B cell (primary cell): ENCODE measurements around the gene TXNDC2. TPM values are rescaled to one million over a fixed set of nuclear protein-coding genes. Genes with fewer than 3 reads are reported as not detected.

Experiments used
- ATAC-seq: fragments of 200-7000 bp; cut with Tn5 transposase; one replicate; pipeline ENCODE4 v1.10.0; 2021; ENCODE audit warnings: low read depth, mild to moderate bottlenecking, moderate number of reproducible peaks, moderate library complexity
- CTCF ChIA-PET: fragments of 350-600 bp; sonication (Branson Sonifier 250); formaldehyde crosslinking; loops from one replicate; lab custom pipeline; 2021; ENCODE audit warnings: antibody characterized with exemption, inconsistent platforms; lab: Charles Lee
- POLR2A ChIA-PET: fragments of 350-600 bp; sonication (Branson Sonifier 250); formaldehyde crosslinking; loops from one replicate; lab custom pipeline; 2021; ENCODE audit warnings: antibody characterized with exemption; lab: Charles Lee
- DNase-seq: peaks from one replicate; pipeline ENCODE4 v3.0.0; 2013
- H2AFZ ChIP-seq: 2 replicates; pipeline ENCODE4 v1.6.1; 2012; ENCODE audit warnings: mild to moderate bottlenecking, low read depth, low read length; ENCODE audit not compliant: insufficient read depth, poor library complexity, severe bottlenecking
- H3K27ac ChIP-seq, 2 donors: 1 replicate in 1 of 2; 2 replicates in 1 of 2; pipeline ENCODE4 v1.5.1; 2012 to 2013; ENCODE audit warnings: low read length in 2 of 2, mild to moderate bottlenecking in 2 of 2, moderate library complexity in 1 of 2
- H3K27me3 ChIP-seq, 4 experiments: fragments of 200-600 bp in 1 of 4; sonication (generic) in 1 of 4; replicated peaks in 1 of 4; 1 replicate in 2 of 4; 2 replicates in 2 of 4; pipeline versions ENCODE4 v1.6.1 to v1.7.0; 2013 to 2016; ENCODE audit warnings: low read length in 3 of 4, mild to moderate bottlenecking in 2 of 4, mixed read lengths in 1 of 4, moderate library complexity in 1 of 4; ENCODE audit not compliant: insufficient read depth in 4 of 4, control insufficient read depth in 3 of 4; ENCODE audit errors: control extremely low read depth in 1 of 4
- H3K36me3 ChIP-seq, 2 experiments: replicated peaks in 1 of 2; 1 replicate in 1 of 2; 2 replicates in 1 of 2; pipeline versions ENCODE4 v1.6.1 to v1.7.1; 2013; ENCODE audit warnings: low read length in 1 of 2; ENCODE audit not compliant: insufficient read depth in 2 of 2, control insufficient read depth in 1 of 2; ENCODE audit errors: control extremely low read depth in 1 of 2, extremely low read depth in 1 of 2
- H3K4me1 ChIP-seq, 2 donors: fragments of 200-600 bp in 1 of 2; sonication (generic) in 1 of 2; 1 replicate in 1 of 2; 2 replicates in 1 of 2; pipeline versions ENCODE4 v1.5.1 to v1.6.1; 2013 to 2017; ENCODE audit warnings: low read length in 2 of 2; ENCODE audit not compliant: control insufficient read depth in 2 of 2, insufficient read depth in 2 of 2
- H3K4me2 ChIP-seq: replicated peaks from 2 replicates; pipeline ENCODE3; 2012; ENCODE audit warnings: mild to moderate bottlenecking, low read depth, low read length; ENCODE audit not compliant: poor library complexity, severe bottlenecking
- H3K4me3 ChIP-seq, 5 experiments: fragments of 200-600 bp in 1 of 5; sonication (generic) in 1 of 5; 1 replicate in 3 of 5; 2 replicates in 2 of 5; pipeline versions ENCODE4 v1.5.1 to v1.7.0; 2011 to 2016; ENCODE audit warnings: low read length in 4 of 5, mild to moderate bottlenecking in 4 of 5, low read depth in 2 of 5, control low read depth in 1 of 5, moderate library complexity in 1 of 5; ENCODE audit not compliant: insufficient read depth in 1 of 5; ENCODE audit errors: control extremely low read depth in 1 of 5, extremely low read depth in 1 of 5
- H3K79me2 ChIP-seq: fragments of 200-600 bp; sonication (generic); one replicate; pipeline ENCODE4 v1.6.0; 2016; ENCODE audit warnings: low read length; ENCODE audit not compliant: control insufficient read depth, insufficient read depth
- H3K9ac ChIP-seq: fragments of 200-600 bp; sonication (generic); 2 replicates; pipeline ENCODE4 v1.6.1; 2017; ENCODE audit warnings: mild to moderate bottlenecking, low read length, moderate library complexity
- H3K9me3 ChIP-seq, 3 donors: one replicate each; pipeline versions ENCODE4 v1.6.1 to v1.7.1; 2013; ENCODE audit warnings: low read length in 2 of 3; ENCODE audit not compliant: control insufficient read depth in 2 of 3, insufficient read depth in 1 of 3; ENCODE audit errors: control extremely low read depth in 1 of 3
- H4K20me1 ChIP-seq: 2 replicates; pipeline ENCODE4 v1.6.0; 2012; ENCODE audit warnings: mild to moderate bottlenecking, low read length; ENCODE audit not compliant: insufficient read depth, control insufficient read depth, poor library complexity, severe bottlenecking
- H3K27ac Mint-ChIP-seq: one replicate; pipeline ENCODE4 v1.8.0; 2021; ENCODE audit warnings: mixed read lengths
- H3K27me3 Mint-ChIP-seq: one replicate; pipeline ENCODE4 v1.8.0; 2021; ENCODE audit warnings: mixed read lengths
- H3K4me1 Mint-ChIP-seq: one replicate; pipeline ENCODE4 v1.8.0; 2021; ENCODE audit warnings: mixed read lengths
- H3K4me3 Mint-ChIP-seq: one replicate; pipeline ENCODE4 v1.8.0; 2021; ENCODE audit warnings: mixed read lengths
- H3K9me3 Mint-ChIP-seq: one replicate; pipeline ENCODE4 v1.8.0; 2022; ENCODE audit warnings: mixed read lengths; ENCODE audit not compliant: insufficient read depth
- EZH2 ChIP-seq: IDR thresholded peaks from 2 replicates; pipeline ENCODE4 v1.6.1; 2012; ENCODE audit warnings: borderline replicate concordance, low read depth, mild to moderate bottlenecking, moderate library complexity, low read length; ENCODE audit not compliant: insufficient read depth, poor library complexity, severe bottlenecking
- WGBS: methylation state at CpG from one replicate; pipeline ENCODE4 v1.1.5; 2013; ENCODE audit warnings: missing lambda C conversion rate; ENCODE audit not compliant: insufficient coverage; 5-methylcytosine and 5-hydroxymethylcytosine counted together
- intact Hi-C: fragments of 100-400 bp; cut with micrococcal nuclease; formaldehyde crosslinking; loops from one replicate; pipeline ENCODE4 v1.10.0; 2022
- polyA plus RNA-seq: library from polyadenylated mRNA; depleted of rRNA; stranded (reverse); fragments of >200 nt; gene quantifications from 2 replicates; pipeline ENCODE4 v1.2.3, GENCODE V29; 2012
- total RNA-seq, 2 donors: library from RNA; stranded (reverse); fragments of 120-200 nt in 1 of 2; gene quantifications; 1 replicate in 1 of 2; 2 replicates in 1 of 2; pipeline versions ENCODE4 v1.2.3 to v1.2.4, GENCODE V29; 2013 to 2022
- TF ChIP-seq, protein P1 (sequence below): fragments of 200-600 bp; IDR thresholded peaks from one replicate; pipeline ENCODE4 v1.8.0; 2022; ENCODE audit warnings: antibody characterized with exemption, mild to moderate bottlenecking

Gene TXNDC2
- total and polyA plus RNA-seq, 2 donors (not counting 1 experiment from before 2014, with no cell fraction given): 0.07 to 0.22 TPM

DNA sequence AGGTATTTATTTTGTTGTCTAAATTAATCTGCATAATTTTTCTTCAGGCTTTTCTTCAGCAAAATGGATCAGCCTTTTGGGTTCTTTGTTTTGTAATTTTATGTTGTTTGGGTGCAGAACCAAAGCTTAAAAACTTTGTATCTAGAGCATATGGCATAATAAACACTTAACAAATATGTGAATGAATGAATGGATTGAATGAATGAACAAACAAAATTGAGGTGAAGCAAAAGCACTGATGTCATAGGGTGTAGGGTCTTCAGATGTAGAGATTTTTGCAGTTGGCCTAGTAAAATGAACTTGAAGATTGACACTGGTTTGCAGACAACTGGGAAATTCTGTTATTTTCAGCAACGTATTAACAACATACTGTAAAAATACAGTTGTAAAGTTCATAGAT is 45.4 kb downstream of the TXNDC2 start:
- DNase-seq (no peak), ATAC-seq (no peak)
- CTCF ChIA-PET: no interaction called here
- Histone ChIP-seq H3K27me3 (no peaks in the 10 kb centered on the region), H3K9ac (no peak overlapping the region), H3K4me1 (peaks cover 21 to 35% of the 10 kb centered on the region in 2 donors), H3K9me3 (no peaks in the 10 kb centered on the region), H3K36me3 (peaks cover 8 to 26% of the 10 kb centered on the region in 2 experiments), H4K20me1 (peaks cover 92% of the 10 kb centered on the region), H3K4me2 (no peak overlapping the region), H2AFZ (no peak overlapping the region), H3K4me3 (no peak overlapping the region), H3K79me2 (peaks cover 83% of the 10 kb centered on the region), H3K27ac (no peak overlapping the region)
- Mint-ChIP-seq H3K4me1 (peaks cover 41% of the 10 kb centered on the region), H3K27me3 (no peaks in the 10 kb centered on the region), H3K9me3 (no peaks in the 10 kb centered on the region), H3K4me3 (no peak overlapping the region), H3K27ac (no peak overlapping the region)
- intact Hi-C loops: no loop called here
- no peak for TF ChIP-seq EZH2
- TF ChIP-seq, protein P1, sequence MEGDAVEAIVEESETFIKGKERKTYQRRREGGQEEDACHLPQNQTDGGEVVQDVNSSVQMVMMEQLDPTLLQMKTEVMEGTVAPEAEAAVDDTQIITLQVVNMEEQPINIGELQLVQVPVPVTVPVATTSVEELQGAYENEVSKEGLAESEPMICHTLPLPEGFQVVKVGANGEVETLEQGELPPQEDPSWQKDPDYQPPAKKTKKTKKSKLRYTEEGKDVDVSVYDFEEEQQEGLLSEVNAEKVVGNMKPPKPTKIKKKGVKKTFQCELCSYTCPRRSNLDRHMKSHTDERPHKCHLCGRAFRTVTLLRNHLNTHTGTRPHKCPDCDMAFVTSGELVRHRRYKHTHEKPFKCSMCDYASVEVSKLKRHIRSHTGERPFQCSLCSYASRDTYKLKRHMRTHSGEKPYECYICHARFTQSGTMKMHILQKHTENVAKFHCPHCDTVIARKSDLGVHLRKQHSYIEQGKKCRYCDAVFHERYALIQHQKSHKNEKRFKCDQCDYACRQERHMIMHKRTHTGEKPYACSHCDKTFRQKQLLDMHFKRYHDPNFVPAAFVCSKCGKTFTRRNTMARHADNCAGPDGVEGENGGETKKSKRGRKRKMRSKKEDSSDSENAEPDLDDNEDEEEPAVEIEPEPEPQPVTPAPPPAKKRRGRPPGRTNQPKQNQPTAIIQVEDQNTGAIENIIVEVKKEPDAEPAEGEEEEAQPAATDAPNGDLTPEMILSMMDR: no peak
- POLR2A ChIA-PET: no interaction called here
- WGBS: no CpG with 5 or more reads among the region's 1 CpG

DNA sequence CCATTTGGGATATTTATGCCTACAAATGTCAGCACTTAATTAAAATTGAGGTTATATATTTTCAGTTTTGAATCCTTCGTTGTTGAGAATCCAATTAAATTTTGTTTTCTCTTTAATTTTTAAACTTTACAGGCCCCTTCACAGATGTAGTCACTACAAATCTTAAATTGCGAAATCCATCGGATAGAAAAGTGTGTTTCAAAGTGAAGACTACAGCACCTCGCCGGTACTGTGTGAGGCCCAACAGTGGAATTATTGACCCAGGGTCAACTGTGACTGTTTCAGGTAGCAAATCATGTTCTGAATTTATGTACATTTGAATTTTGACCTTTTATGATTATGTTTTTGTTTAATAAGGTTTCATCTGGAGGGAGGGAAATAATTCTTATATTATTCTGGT is 45.9 kb downstream of the TXNDC2 start:
- WGBS: 100% methylated on average over 2 of the region's 5 CpGs
- Histone ChIP-seq H3K27me3 (no peaks in the 10 kb centered on the region), H3K4me2 (no peak overlapping the region), H3K4me1 (peaks cover 15 to 30% of the 10 kb centered on the region in 2 donors), H3K27ac (no peak overlapping the region), H3K9ac (no peak overlapping the region), H3K36me3 (peaks cover 9 to 31% of the 10 kb centered on the region in 2 experiments), H3K79me2 (peaks cover 81% of the 10 kb centered on the region), H3K9me3 (no peaks in the 10 kb centered on the region), H4K20me1 (peaks cover 87% of the 10 kb centered on the region), H2AFZ (no peak overlapping the region), H3K4me3 (no peak overlapping the region)
- Mint-ChIP-seq H3K27me3 (no peaks in the 10 kb centered on the region), H3K9me3 (no peaks in the 10 kb centered on the region), H3K4me1 (peaks cover 36% of the 10 kb centered on the region), H3K4me3 (no peak overlapping the region), H3K27ac (no peak overlapping the region)
- DNase-seq (no peak), ATAC-seq (no peak)
- ChIA-PET CTCF (no interaction called here), POLR2A (no interaction called here)
- intact Hi-C loops: no loop called here
- TF ChIP-seq EZH2: no peak
- TF ChIP-seq, protein P1: no peak
